ENCODE measurements around the gene GDI2.

The GDI2 gene

DNA sequence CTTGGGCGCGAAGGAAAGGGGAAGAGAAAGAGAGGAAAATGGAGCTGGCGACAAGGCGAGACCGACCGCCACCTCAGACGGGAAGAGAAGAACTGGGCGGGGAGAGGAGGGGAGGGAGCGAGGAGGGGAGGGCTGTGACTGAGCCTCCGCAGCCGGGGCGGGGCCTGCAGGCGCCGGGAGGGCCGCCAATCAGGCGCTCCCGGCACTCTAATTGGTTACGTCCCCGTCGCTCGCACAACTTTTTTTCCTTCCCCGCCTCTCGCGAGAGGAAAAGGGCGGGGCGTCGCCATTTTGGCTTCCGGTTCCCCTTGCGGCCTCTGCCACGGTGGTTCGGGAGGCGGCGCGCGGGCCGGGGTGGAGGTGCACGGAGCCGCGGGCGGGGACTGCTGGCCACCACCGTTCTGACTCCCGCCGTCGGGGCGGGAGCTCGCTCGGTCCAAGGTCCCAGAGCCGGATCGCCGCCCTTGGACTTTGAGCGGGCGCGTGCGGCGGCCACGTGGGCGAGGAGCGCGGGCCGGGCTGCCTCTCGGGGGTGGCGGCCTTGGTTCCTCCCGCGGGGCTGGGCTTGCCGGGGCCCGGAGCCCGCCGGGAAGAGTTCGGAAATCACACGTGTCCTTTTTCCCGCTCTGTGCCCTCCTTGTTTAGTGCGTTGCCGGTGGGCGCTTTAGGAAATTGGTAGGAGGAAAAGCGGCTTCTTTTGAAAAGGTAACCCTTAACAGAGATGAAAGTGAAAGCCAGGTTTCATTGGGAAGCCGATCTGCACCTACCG lies at the start of gene GDI2:
GDI2 (minus strand) TSS at position 94 of the 769 bp plus-strand sequence. CDS start 176 bp downstream, outside the sequence.
- DNase-seq (ENCODE audit: low read depth), result peak; percentile 78
- TF ChIP-seq, protein P1, sequence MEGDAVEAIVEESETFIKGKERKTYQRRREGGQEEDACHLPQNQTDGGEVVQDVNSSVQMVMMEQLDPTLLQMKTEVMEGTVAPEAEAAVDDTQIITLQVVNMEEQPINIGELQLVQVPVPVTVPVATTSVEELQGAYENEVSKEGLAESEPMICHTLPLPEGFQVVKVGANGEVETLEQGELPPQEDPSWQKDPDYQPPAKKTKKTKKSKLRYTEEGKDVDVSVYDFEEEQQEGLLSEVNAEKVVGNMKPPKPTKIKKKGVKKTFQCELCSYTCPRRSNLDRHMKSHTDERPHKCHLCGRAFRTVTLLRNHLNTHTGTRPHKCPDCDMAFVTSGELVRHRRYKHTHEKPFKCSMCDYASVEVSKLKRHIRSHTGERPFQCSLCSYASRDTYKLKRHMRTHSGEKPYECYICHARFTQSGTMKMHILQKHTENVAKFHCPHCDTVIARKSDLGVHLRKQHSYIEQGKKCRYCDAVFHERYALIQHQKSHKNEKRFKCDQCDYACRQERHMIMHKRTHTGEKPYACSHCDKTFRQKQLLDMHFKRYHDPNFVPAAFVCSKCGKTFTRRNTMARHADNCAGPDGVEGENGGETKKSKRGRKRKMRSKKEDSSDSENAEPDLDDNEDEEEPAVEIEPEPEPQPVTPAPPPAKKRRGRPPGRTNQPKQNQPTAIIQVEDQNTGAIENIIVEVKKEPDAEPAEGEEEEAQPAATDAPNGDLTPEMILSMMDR (IDR thresholded peaks at IDR 0.05; ENCODE audit: control insufficient read depth, insufficient read depth, low read depth, low read length, missing control alignments), result no peak

DNA sequence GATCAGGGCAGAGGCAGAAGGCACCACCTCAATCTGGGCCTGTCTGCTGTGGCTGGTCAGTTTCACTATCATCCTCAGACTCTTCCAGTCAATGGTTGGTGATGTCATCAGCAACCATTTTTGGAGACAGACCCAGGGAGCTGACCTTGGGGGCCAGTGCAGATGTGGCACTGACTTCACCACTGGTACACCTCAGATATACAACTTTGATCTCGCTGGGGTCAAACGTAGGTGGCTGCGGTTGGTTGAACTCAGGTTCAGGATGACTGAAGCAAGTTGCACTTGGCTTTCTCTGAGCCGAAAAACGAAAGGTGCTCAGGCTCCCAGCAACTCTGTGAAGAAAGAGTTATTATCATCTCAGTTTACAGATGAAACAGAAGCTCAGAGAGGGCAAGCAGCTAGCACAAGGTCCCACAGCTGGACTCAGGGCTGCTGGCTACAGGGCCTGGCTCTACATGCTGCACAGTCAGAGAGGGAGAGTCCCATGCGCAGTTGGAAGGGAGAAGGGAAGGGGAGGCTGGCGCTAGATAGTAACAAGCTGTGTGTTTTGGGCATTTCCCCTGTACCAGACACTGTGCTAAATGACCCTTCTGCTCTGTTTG lies 49.2 kb upstream of the GDI2 start:
- no peak for DNase-seq (ENCODE audit: low read depth)
- no peak overlapping the region for H3K4me3 ChIP-seq (ENCODE audit: control insufficient read depth, low read depth, low read length)
- TF ChIP-seq, protein P1 (IDR thresholded peaks at IDR 0.05; ENCODE audit: control insufficient read depth, insufficient read depth, low read depth, low read length, missing control alignments), result no peak

More for the DNA sequence above, at the start of gene GDI2:
- H3K4me3 ChIP-seq (ENCODE audit: control insufficient read depth, low read depth, low read length), result peak within 1 kb of the TSS; percentile 67

DNA sequence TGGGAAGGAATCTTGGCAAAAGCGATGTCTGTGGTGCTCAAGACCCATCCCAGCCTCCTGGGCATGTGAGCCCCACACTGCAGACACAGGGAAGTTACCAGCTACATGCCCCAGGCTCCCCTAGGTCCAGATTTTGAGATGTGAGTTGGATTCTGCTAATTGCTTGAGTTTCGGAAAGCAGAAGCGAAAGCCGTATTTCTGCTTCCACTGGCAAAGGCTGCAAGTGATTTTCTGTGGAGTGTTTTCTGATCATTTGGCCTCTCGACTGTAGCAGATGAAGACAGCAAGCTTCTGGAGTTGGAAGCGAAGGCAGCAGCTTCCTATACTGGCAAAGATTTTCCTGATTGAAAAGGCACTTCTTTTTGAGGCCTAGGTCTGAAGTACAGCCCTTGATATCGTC lies 46.8 kb upstream of the GDI2 start:
- H3K4me3 ChIP-seq (ENCODE audit: control insufficient read depth, low read depth, low read length), result no peak overlapping the region
- no peak for DNase-seq (ENCODE audit: low read depth)
- TF ChIP-seq, protein P1 (IDR thresholded peaks at IDR 0.05; ENCODE audit: control insufficient read depth, insufficient read depth, low read depth, low read length, missing control alignments), result no peak

DNA sequence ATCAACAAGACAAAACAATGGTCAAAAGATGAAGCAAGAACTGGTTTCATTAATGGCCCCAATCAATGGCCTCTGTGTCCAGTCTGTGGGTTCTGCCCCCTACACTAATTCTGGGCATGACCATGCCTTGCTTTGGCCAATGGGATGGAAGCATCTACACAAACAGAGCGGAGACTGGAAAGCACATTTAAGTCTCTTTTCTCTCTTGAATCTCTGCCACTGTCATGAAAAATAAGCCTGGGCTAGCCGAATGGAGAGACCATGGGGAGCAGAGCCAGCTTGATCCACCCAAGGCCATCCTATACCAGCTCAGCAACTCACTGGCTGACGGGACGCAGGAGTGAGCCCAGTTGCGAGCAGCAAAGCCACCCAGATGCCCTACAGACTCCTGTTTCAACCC lies 45.6 kb upstream of the GDI2 start:
- DNase-seq (ENCODE audit: low read depth), result no peak
- TF ChIP-seq, protein P1 (IDR thresholded peaks at IDR 0.05; ENCODE audit: control insufficient read depth, insufficient read depth, low read depth, low read length, missing control alignments), result no peak
- no peak overlapping the region for H3K4me3 ChIP-seq (ENCODE audit: control insufficient read depth, low read depth, low read length)

DNA sequence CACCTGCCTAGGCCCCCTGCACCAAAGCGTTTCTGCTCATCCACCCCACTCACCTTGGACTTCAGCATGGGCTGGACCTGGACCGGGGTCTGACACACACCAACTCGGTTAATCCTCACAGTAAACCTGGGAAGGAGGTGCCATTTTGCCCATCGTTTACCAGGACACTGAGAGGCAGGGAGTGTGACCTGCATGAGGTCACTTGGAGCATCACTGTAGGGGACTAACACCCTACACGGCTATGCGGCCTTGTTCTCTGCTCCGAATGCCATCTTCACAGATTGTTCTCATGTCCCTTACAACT lies 43.4 kb upstream of the GDI2 start:
- H3K4me3 ChIP-seq (ENCODE audit: control insufficient read depth, low read depth, low read length), result no peak overlapping the region
- DNase-seq (ENCODE audit: low read depth), result no peak
- TF ChIP-seq, protein P1 (IDR thresholded peaks at IDR 0.05; ENCODE audit: control insufficient read depth, insufficient read depth, low read depth, low read length, missing control alignments), result no peak

DNA sequence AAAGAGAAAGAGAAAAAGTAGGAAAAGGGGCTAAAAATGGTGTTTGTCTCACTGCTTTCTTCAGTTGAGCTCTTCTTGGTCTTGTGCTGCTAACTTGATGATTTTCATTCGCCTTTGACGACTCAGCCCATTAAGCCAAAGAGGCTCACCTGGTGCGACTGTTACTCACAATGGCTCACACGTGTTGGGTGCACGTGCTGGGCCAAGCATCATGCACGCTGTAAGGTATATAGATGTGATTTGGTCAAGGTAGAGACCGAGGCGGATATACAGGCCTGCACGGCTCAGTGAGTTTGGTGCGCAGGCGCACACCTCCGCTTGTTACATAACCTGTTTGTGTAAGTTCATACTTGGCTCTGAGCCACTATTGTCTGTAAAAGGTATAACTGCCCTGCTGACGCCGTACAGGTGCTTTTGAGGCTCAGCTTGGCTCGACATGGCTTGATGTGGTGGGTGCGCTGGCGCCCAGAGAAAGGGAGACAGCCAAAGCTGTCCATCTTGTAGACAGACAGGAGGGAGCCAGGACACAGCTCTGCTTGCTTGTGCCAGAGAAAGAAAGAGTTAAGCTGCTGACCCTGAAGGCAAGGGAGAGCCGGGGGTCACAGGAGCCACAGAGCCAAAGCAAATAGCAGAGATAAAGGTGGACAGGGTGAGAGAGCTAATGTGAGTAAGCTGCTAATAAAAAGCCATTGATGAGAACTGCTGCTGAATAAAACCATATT lies 42.9 kb upstream of the GDI2 start:
- TF ChIP-seq, protein P1 (IDR thresholded peaks at IDR 0.05; ENCODE audit: control insufficient read depth, insufficient read depth, low read depth, low read length, missing control alignments), result no peak
- H3K4me3 ChIP-seq (ENCODE audit: control insufficient read depth, low read depth, low read length), result no peak overlapping the region
- DNase-seq (ENCODE audit: low read depth), result no peak

All from AG09309 (cell line).